Heart left ventricle (tissue), 16 donors: ENCODE measurements around the gene SMAD4. TPM values are rescaled to one million over a fixed set of nuclear protein-coding genes. Genes with fewer than 3 reads are reported as not detected.

Experiments used
- ATAC-seq, 4 donors: fragments of 200-7000 bp; cut with Tn5 transposase; one replicate each; pipeline ENCODE4 v1.9.1; 2020 to 2022; ENCODE audit warnings: moderate library complexity in 4 of 4, mild to moderate bottlenecking in 3 of 4, moderate number of reproducible peaks in 1 of 4
- DNase-seq, 5 donors: peaks; one replicate each; pipeline ENCODE4 v3.0.0-alpha.2; 2020
- H3K27ac ChIP-seq, 12 donors: fragments of 200-600 bp; sonication (generic) in 4 of 12; one replicate each; pipeline versions ENCODE4 v1.5.0 to v1.8.0; 2016 to 2022; ENCODE audit warnings: mild to moderate bottlenecking in 2 of 12
- H3K27me3 ChIP-seq, 9 donors: fragments of 200-600 bp; sonication (generic) in 2 of 9; one replicate each; pipeline versions ENCODE4 v1.5.1 to v1.8.0; 2016 to 2022; ENCODE audit warnings: mild to moderate bottlenecking in 3 of 9
- H3K36me3 ChIP-seq, 9 donors: fragments of 200-600 bp; sonication (generic) in 2 of 9; one replicate each; pipeline versions ENCODE4 v1.5.0 to v1.8.0; 2018 to 2022; ENCODE audit warnings: mild to moderate bottlenecking in 2 of 9
- H3K4me1 ChIP-seq, 12 donors: fragments of 200-600 bp; sonication (generic) in 4 of 12; one replicate each; pipeline versions ENCODE4 v1.5.0 to v1.8.0; 2016 to 2022; ENCODE audit warnings: mild to moderate bottlenecking in 3 of 12
- H3K4me3 ChIP-seq, 12 donors: fragments of 200-600 bp; sonication (generic) in 4 of 12; one replicate each; pipeline versions ENCODE4 v1.5.0 to v1.8.0; 2017 to 2022; ENCODE audit warnings: mild to moderate bottlenecking in 9 of 12, moderate library complexity in 4 of 12
- H3K9me3 ChIP-seq, 12 donors: fragments of 200-600 bp; sonication (generic) in 4 of 12; one replicate each; pipeline versions ENCODE4 v1.5.0 to v1.8.0; 2016 to 2022; ENCODE audit warnings: mild to moderate bottlenecking in 1 of 12
- POLR2A ChIP-seq, 2 donors: fragments of 450-650 bp; IDR thresholded peaks; one replicate each; pipeline ENCODE4 v1.6.1; 2017; ENCODE audit warnings: antibody characterized with exemption in 2 of 2, mild to moderate bottlenecking in 2 of 2, moderate library complexity in 2 of 2
- WGBS, 4 donors: extraction: QIAGEN DNeasy Blood & Tissue Kit in 2 of 4; methylation state at CpG; one replicate each; pipeline versions ENCODE4 v1.1.5 to v1.1.7; 2013 to 2018; 5-methylcytosine and 5-hydroxymethylcytosine counted together
- intact Hi-C, 10 donors: fragments of 100-400 bp; cut with DNase I; formaldehyde crosslinking; loops; one replicate each; pipeline versions ENCODE4 v1.11.1 to v1.14.2; 2022
- polyA plus RNA-seq, 2 donors: library from polyadenylated mRNA; stranded (reverse); fragments of 200-250 nt; gene quantifications; one replicate each; pipeline ENCODE4 v1.2.3, GENCODE V29; 2013
- total RNA-seq, 9 donors: library from RNA; depleted of rRNA in 2 of 9; stranded (reverse); fragments of >200 nt in 2 of 9; fragmentation: NEBNext Ultra II Directional in 3 of 9; extraction: Animal tissue kit (Norgen Biotek cat#: 25700) in 3 of 9; gene quantifications; one replicate each; pipeline versions ENCODE4 v1.1.0 to v1.2.4, GENCODE V29; 2016 to 2023
- TF ChIP-seq, protein P1 (sequence below), 12 donors: fragments of 200-600 bp; sonication (generic) in 4 of 12; IDR thresholded peaks; one replicate each; pipeline versions ENCODE4 v1.5.0 to v1.8.0; 2018 to 2022; ENCODE audit warnings: antibody characterized with exemption in 12 of 12, mild to moderate bottlenecking in 5 of 12
- donor health status: ischemic (EF 13 %, LVEDD 7.1; RV severe dilation, severe dysfunction).
- donor health status: healthy with polysubstance abuse.
- donor health status: DM: no; HTN: yes; CAD: no.
- donor health status: DM: no; HTN: no; CAD: no.
- donor health status: ischemic (EF 25% LVEDD 6.9; RV normal size, moderate dysfunction).
- donor health status: ischemic (EF 25% LVEDD 5.7; RV mildly dilated, moderate dysfunction).
- donor health status: healthy.
- donor health status: DM: yes; HTN: yes; CAD: no.
- donor health status: ischemic (EF 35%, LVEDD 5.7; RV mildly dilated, moderate dysfunction).
- donor health status: nonischemic (EF 11% LVEDD 7.7; RV severe dilation, severe dysfunction).
- donor health status: DM: yes; HTN: yes; CAD: no.
- donor health status: PGD.
- donor health status: ischemic (EF 29% LVEDD 5.4; RV normal size, mild dysfunction).
- donor health status: nonischemic (EF 23%, LVEDD 6.1; RV moderate dilation, normal function).

The SMAD4 gene
- total and polyA plus RNA-seq, 11 donors, result 10.8 to 103 (median 87.8) TPM

DNA sequence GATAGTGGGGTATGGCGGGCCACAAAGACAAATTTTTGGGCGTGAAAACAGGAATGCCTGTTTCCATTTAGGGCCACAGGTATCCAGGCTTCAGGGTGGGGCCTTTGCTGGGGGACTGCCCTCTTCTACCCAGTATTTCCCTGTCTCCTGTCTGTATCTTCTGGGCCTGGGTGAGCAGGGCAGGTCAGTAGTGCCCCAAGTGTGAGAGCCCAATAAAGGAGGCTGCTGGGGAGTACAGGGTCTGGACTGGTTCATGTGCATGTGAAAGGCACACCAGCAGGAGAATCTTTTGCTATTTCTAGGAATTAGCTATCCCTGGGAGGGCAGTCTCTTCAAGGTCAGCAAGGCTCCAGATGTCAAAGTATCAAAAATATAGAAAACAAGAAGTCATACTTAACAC is 96.0 kb downstream of the SMAD4 start:
- ATAC-seq (no peak), DNase-seq (no peak)
- H3K4me1 ChIP-seq, result no peaks in the 10 kb centered on the region
- H3K36me3 ChIP-seq, result no peaks in the 10 kb centered on the region
- H3K27me3 ChIP-seq, result no peaks in the 10 kb centered on the region
- H3K27ac ChIP-seq, result no peak overlapping the region
- TF ChIP-seq POLR2A (IDR thresholded peaks at IDR 0.05), result no peak
- TF ChIP-seq, protein P1, sequence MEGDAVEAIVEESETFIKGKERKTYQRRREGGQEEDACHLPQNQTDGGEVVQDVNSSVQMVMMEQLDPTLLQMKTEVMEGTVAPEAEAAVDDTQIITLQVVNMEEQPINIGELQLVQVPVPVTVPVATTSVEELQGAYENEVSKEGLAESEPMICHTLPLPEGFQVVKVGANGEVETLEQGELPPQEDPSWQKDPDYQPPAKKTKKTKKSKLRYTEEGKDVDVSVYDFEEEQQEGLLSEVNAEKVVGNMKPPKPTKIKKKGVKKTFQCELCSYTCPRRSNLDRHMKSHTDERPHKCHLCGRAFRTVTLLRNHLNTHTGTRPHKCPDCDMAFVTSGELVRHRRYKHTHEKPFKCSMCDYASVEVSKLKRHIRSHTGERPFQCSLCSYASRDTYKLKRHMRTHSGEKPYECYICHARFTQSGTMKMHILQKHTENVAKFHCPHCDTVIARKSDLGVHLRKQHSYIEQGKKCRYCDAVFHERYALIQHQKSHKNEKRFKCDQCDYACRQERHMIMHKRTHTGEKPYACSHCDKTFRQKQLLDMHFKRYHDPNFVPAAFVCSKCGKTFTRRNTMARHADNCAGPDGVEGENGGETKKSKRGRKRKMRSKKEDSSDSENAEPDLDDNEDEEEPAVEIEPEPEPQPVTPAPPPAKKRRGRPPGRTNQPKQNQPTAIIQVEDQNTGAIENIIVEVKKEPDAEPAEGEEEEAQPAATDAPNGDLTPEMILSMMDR (IDR thresholded peaks at IDR 0.05), result no peak
- 83 to 98% (median 96%) methylated on average over 2 of the region's 2 CpGs for WGBS, 4 donors
- intact Hi-C loops, result no loop called here
- no peak overlapping the region for H3K4me3 ChIP-seq
- no peaks in the 10 kb centered on the region for H3K9me3 ChIP-seq

DNA sequence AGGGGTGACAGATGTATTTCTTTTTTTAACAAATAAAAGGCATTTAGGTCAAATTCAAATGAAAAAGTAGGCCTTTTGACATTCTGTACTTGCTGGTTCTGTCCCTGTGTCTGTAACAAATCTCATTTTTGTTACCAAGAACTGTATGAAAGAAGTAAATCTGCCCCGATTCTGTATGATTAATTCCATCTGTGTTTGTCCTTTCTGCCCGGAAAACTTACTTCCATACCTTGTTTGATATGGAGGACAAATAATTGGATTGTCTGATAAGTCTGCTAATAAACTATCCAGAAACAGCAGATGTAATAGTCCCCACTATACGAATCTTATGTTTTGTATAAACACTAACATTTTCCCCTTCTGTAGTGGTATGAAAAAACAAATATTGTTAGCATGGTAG is 97.7 kb downstream of the SMAD4 start:
- H3K4me1 ChIP-seq, result no peaks in the 10 kb centered on the region
- no peaks in the 10 kb centered on the region for H3K27me3 ChIP-seq
- H3K36me3 ChIP-seq, result no peaks in the 10 kb centered on the region
- H3K4me3 ChIP-seq, result no peak overlapping the region
- TF ChIP-seq, protein P1 (IDR thresholded peaks at IDR 0.05), result no peak
- no peak for TF ChIP-seq POLR2A (IDR thresholded peaks at IDR 0.05)
- DNase-seq, result no peak
- intact Hi-C loops, result no loop called here
- no peak for ATAC-seq
- H3K27ac ChIP-seq, result no peak overlapping the region
- H3K9me3 ChIP-seq, result no peaks in the 10 kb centered on the region
- 90 to 92% (median 91%) methylated on average over 3 of the region's 3 CpGs for WGBS, 4 donors

DNA sequence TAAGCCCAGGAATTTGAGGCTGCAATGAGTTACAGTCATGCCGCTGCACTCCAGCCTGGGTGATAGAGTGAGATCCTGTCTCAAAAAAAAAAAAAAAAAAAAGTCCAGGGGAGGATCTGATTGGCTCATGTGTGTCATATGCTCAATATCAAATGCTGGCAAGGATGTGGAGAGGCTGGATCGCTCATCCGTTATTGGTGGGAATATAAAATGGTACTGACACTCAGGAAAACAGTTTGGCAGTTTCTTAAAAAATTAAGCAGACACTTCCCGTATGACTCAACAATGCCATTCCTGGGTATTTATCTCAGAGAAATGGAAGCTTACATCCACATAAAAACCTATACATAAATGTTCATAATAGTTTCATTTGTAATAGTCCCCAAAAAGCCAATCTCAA is 98.5 kb downstream of the SMAD4 start:
- H3K4me1 ChIP-seq, result no peaks in the 10 kb centered on the region
- DNase-seq (no peak), ATAC-seq (no peak)
- TF ChIP-seq, protein P1 (IDR thresholded peaks at IDR 0.05), result no peak
- TF ChIP-seq POLR2A (IDR thresholded peaks at IDR 0.05), result no peak
- H3K27ac ChIP-seq, result no peak overlapping the region
- intact Hi-C loops, result no loop called here
- 62 to 76% (median 67%) methylated on average over 4 of the region's 4 CpGs for WGBS, 4 donors
- no peak overlapping the region for H3K4me3 ChIP-seq
- no peaks in the 10 kb centered on the region for H3K36me3 ChIP-seq
- H3K9me3 ChIP-seq, result no peaks in the 10 kb centered on the region
- no peaks in the 10 kb centered on the region for H3K27me3 ChIP-seq

DNA sequence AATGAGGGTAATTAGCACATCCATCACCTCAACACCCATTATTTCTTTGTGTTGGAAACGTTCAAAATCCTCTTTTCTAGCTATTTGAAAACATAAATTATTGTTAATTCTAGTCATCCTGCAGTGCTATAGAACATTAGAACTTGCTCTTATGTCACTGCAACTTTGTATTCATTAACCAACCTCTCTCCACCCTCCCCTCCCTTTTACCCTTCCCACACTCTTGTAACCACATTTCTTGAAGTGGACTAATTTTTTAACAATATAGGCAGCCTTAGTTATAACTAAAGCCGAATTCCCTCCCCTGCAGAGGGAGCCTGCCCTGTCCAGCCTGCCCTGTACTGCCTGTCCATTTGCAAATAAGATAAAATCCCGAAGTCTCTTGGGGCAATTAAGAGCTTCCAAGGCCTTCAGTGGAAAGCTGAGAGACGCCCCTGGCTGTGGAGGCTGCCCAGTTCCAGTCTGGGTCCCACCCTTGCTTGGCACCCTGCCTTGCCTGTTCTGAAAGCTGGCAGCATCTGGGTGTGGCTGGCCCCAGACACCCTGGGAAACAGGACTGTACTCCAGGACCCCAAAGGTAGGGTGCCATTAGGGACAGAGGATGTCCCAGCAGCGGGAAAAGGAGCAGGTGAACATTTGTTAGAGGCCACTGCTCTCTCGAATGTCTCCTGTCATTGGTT is 102.4 kb downstream of the SMAD4 start:
- intact Hi-C loops, result no loop called here
- 70 to 83% (median 80%) methylated on average over 5 to 6 of the region's 6 CpGs for WGBS, 4 donors
- H3K4me3 ChIP-seq, result no peak overlapping the region
- H3K9me3 ChIP-seq, result no peaks in the 10 kb centered on the region
- ATAC-seq, result no peak
- H3K36me3 ChIP-seq, result no peaks in the 10 kb centered on the region
- no peaks in the 10 kb centered on the region for H3K27me3 ChIP-seq
- TF ChIP-seq, protein P1 (IDR thresholded peaks at IDR 0.05), result no peak
- no peak for TF ChIP-seq POLR2A (IDR thresholded peaks at IDR 0.05)
- DNase-seq, result no peak
- no peak overlapping the region for H3K27ac ChIP-seq
- no peaks in the 10 kb centered on the region for H3K4me1 ChIP-seq
